ENCODE results near the gene WDR33. TPM values are rescaled to one million over a fixed set of nuclear protein-coding genes. Genes with fewer than 3 reads are reported as not detected.
A peak's percentile ranks its signal among the peaks of the same experiment; 100 is the strongest.
"Not testable (repeated sequence)": the region's sequence is repeated elsewhere in the genome, so short reads cannot be mapped to it uniquely, and the experiment has no call there.

WDR33 gene
- total RNA-seq, 2 donors from 2014 or later: 76.3 to 82.5 TPM

GRCh38 chr2:127805491-127805890, 5.5 kb downstream of the WDR33 start:
- Histone ChIP-seq H3K4me1 (ENCODE audit: control insufficient read depth, insufficient read depth, low read length) (no peaks in the 10 kb centered on the region), H3K9ac (ENCODE audit: extremely low read depth, low read length, poor library complexity, severe bottlenecking) (no peak overlapping the region), H3K36me3 (ENCODE audit: control insufficient read depth, insufficient read depth, low read length) (peaks cover 28% of the 10 kb centered on the region), H3K27me3 (ENCODE audit: control insufficient read depth, insufficient read depth, low read length, poor library complexity, severe bottlenecking) (no peaks in the 10 kb centered on the region), H3K27ac (ENCODE audit: low read depth, low read length) (no peak overlapping the region), H3K9me3 (ENCODE audit: control insufficient read depth, low read length) (no peaks in the 10 kb centered on the region), H3K4me3 (ENCODE audit: low read length) (no peak overlapping the region)
- no peaks in the 10 kb centered on the region for H3K27me3 Mint-ChIP-seq (ENCODE audit: insufficient read depth)
- WGBS, 2 experiments (ENCODE audit: insufficient coverage in 1 of 2, insufficient read length in 1 of 2): 95 to 100% methylated on average over 5 to 6 of the region's 6 CpGs
- no peak overlapping the region for H3K4me3 Mint-ChIP-seq
- H3K36me3 Mint-ChIP-seq (ENCODE audit: low read depth): peaks cover 34% of the 10 kb centered on the region
- H3K27ac Mint-ChIP-seq: peak overlapping the region; percentile 12
- no peak for DNase-seq
- H3K9me3 Mint-ChIP-seq: no peaks in the 10 kb centered on the region
- peaks cover 16% of the 10 kb centered on the region for H3K4me1 Mint-ChIP-seq
- TF ChIP-seq CTCF (conservative IDR thresholded peaks at IDR 0.05): no peak

- no peak overlapping the region for H3K27ac ChIP-seq (ENCODE audit: low read depth, low read length)
Observed at GRCh38 chr2:127799926-127800325, 11.0 kb downstream of the WDR33 start.

GRCh38 chr2:127796389-127796788, 14.6 kb downstream of the WDR33 start:
- no peak overlapping the region for H3K9ac ChIP-seq (ENCODE audit: extremely low read depth, low read length, poor library complexity, severe bottlenecking)
- Mint-ChIP-seq H3K4me3 (no peak overlapping the region), H3K4me1 (peaks cover 3% of the 10 kb centered on the region), H3K27me3 (ENCODE audit: insufficient read depth) (no peaks in the 10 kb centered on the region), H3K36me3 (ENCODE audit: low read depth) (peaks cover 40% of the 10 kb centered on the region), H3K27ac (no peak overlapping the region), H3K9me3 (peaks cover under 1% of the 10 kb centered on the region)
- peaks cover 37% of the 10 kb centered on the region for H3K36me3 ChIP-seq (ENCODE audit: control insufficient read depth, insufficient read depth, low read length)
- no peak overlapping the region for H3K27ac ChIP-seq (ENCODE audit: low read depth, low read length)
- peaks cover 3% of the 10 kb centered on the region for H3K9me3 ChIP-seq (ENCODE audit: control insufficient read depth, low read length)
- H3K4me3 ChIP-seq (ENCODE audit: low read length): no peak overlapping the region
- no peak for DNase-seq
- WGBS, 2 experiments (ENCODE audit: insufficient coverage in 1 of 2, insufficient read length in 1 of 2): 86 to 91% methylated on average over 1 to 2 of the region's 2 CpGs
- no peaks in the 10 kb centered on the region for H3K4me1 ChIP-seq (ENCODE audit: control insufficient read depth, insufficient read depth, low read length)
- no peak for TF ChIP-seq CTCF (conservative IDR thresholded peaks at IDR 0.05)
- no peaks in the 10 kb centered on the region for H3K27me3 ChIP-seq (ENCODE audit: control insufficient read depth, insufficient read depth, low read length, poor library complexity, severe bottlenecking)

More at GRCh38 chr2:127799926-127800325, 11.0 kb downstream of the WDR33 start:
- H3K27ac Mint-ChIP-seq: no peak overlapping the region
- Histone ChIP-seq H3K36me3 (ENCODE audit: control insufficient read depth, insufficient read depth, low read length) (peaks cover 47% of the 10 kb centered on the region), H3K4me1 (ENCODE audit: control insufficient read depth, insufficient read depth, low read length) (no peaks in the 10 kb centered on the region), H3K9me3 (ENCODE audit: control insufficient read depth, low read length) (no peaks in the 10 kb centered on the region), H3K27me3 (ENCODE audit: control insufficient read depth, insufficient read depth, low read length, poor library complexity, severe bottlenecking) (no peaks in the 10 kb centered on the region), H3K9ac (ENCODE audit: extremely low read depth, low read length, poor library complexity, severe bottlenecking) (no peak overlapping the region), H3K4me3 (ENCODE audit: low read length) (no peak overlapping the region)
- no peaks in the 10 kb centered on the region for H3K9me3 Mint-ChIP-seq
- H3K27me3 Mint-ChIP-seq (ENCODE audit: insufficient read depth): no peaks in the 10 kb centered on the region
- peaks cover 50% of the 10 kb centered on the region for H3K36me3 Mint-ChIP-seq (ENCODE audit: low read depth)
- no peak for DNase-seq
- TF ChIP-seq CTCF (conservative IDR thresholded peaks at IDR 0.05): no peak
- no peak overlapping the region for H3K4me3 Mint-ChIP-seq
- H3K4me1 Mint-ChIP-seq: peaks cover 3% of the 10 kb centered on the region
- 94 to 100% methylated on average over 2 to 3 of the region's 3 CpGs for WGBS, 2 experiments (ENCODE audit: insufficient coverage in 1 of 2, insufficient read length in 1 of 2)

GRCh38 chr2:127794901-127795300, 16.1 kb downstream of the WDR33 start:
- Mint-ChIP-seq H3K36me3 (ENCODE audit: low read depth) (peaks cover 41% of the 10 kb centered on the region), H3K9me3 (peaks cover 14% of the 10 kb centered on the region)
- not testable (repeated sequence) for DNase-seq; H3K27ac Mint-ChIP-seq; H3K4me1 Mint-ChIP-seq; H3K4me3 ChIP-seq (ENCODE audit: low read length); H3K27ac ChIP-seq (ENCODE audit: low read depth, low read length); H3K4me1 ChIP-seq (ENCODE audit: control insufficient read depth, insufficient read depth, low read length); H3K27me3 Mint-ChIP-seq (ENCODE audit: insufficient read depth); H3K27me3 ChIP-seq (ENCODE audit: control insufficient read depth, insufficient read depth, low read length, poor library complexity, severe bottlenecking); H3K9ac ChIP-seq (ENCODE audit: extremely low read depth, low read length, poor library complexity, severe bottlenecking); H3K4me3 Mint-ChIP-seq
- Histone ChIP-seq H3K36me3 (ENCODE audit: control insufficient read depth, insufficient read depth, low read length) (peaks cover 34% of the 10 kb centered on the region), H3K9me3 (ENCODE audit: control insufficient read depth, low read length) (peaks cover 15% of the 10 kb centered on the region)
- WGBS, 2 experiments (ENCODE audit: insufficient coverage in 1 of 2, insufficient read length in 1 of 2): 86 to 95% methylated on average over 4 to 6 of the region's 6 CpGs

Measured in endodermal cell (in vitro differentiated cells).